ENCODE data around the gene AXIN1. TPM values are rescaled to one million over a fixed set of nuclear protein-coding genes. Genes with fewer than 3 reads are reported as not detected.
"Not testable (repeated sequence)": the region's sequence is repeated elsewhere in the genome, so short reads cannot be mapped to it uniquely, and the experiment has no call there.

AXIN1 gene
- total RNA-seq, 1 donor from 2014 or later: 19.6 TPM

DNA sequence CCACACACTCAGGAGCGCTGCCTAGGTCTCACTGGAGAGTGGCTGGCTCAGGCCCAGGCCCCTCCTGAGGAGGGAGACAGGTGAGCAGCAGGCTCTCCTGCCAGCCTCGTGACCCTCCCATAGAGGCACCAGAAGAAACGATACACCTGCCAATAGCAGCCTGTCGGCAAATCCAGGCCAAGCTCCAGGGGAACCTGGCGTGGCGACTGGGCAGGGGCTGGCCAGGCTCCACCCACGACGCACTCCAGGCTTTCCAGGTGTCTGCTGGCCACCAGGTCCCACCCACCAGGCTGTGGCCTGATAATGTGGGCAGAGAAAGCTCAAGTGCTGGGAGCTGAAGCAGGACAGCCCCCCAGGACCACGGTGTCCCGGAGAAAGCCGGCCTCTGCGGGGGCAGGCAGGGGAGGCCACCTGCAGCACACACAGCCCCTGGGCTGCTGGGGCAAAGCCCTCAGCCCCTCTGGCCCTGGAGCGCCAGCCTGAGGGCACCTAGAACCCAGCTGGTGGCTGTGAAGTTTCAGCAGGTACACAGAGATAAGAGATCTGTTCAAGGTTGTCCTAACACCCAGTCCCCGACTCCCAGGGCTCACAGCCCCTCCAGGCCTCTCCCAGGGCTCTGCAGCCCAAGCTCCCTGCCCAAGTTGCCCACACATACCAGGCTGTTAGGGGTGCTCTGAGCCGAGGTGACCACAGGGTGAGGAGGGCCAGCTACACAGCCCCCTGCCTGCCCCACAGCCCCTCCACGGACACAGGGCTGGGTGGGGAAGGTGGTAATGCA lies 26.8 kb upstream of the AXIN1 start:
- DNase-seq (ENCODE audit: low spot score): no peak
- H3K4me1 ChIP-seq: peaks cover 30% of the 10 kb centered on the region
- TF ChIP-seq CTCF (IDR thresholded peaks at IDR 0.05): no peak
- TF ChIP-seq EZH2phosphoT487 (IDR thresholded peaks at IDR 0.05): no peak
- TF ChIP-seq EZH2 (IDR thresholded peaks at IDR 0.05): no peak
- H3K4me2 ChIP-seq: peak overlapping the region; percentile 31
- peaks cover 13% of the 10 kb centered on the region for H3K27me3 Mint-ChIP-seq (ENCODE audit: insufficient read depth, low read depth)
- no peak overlapping the region for H3K27ac ChIP-seq
- H3K4me3 ChIP-seq: no peak overlapping the region
- peaks cover 50% of the 10 kb centered on the region for H4K20me1 ChIP-seq (ENCODE audit: low read depth)
- H3K79me2 ChIP-seq (ENCODE audit: low read depth): peaks cover 23% of the 10 kb centered on the region
- H3K4me1 Mint-ChIP-seq: peaks cover 27% of the 10 kb centered on the region
- H3K27ac Mint-ChIP-seq: no peak overlapping the region
- no peak overlapping the region for H2AFZ ChIP-seq (replicated peaks)
- no peaks in the 10 kb centered on the region for H3K36me3 ChIP-seq
- peaks cover 26% of the 10 kb centered on the region for H3K27me3 ChIP-seq
- peak overlapping the region; percentile 86 for H3K4me3 Mint-ChIP-seq
- no peaks in the 10 kb centered on the region for H3K9me3 Mint-ChIP-seq
- no peaks in the 10 kb centered on the region for H3K9me3 ChIP-seq (ENCODE audit: low read depth)
- no peaks in the 10 kb centered on the region for H3K36me3 Mint-ChIP-seq
- H3F3A ChIP-seq (ENCODE audit: low read depth): peaks cover 35% of the 10 kb centered on the region
- no peak overlapping the region for H3K9ac ChIP-seq

DNA sequence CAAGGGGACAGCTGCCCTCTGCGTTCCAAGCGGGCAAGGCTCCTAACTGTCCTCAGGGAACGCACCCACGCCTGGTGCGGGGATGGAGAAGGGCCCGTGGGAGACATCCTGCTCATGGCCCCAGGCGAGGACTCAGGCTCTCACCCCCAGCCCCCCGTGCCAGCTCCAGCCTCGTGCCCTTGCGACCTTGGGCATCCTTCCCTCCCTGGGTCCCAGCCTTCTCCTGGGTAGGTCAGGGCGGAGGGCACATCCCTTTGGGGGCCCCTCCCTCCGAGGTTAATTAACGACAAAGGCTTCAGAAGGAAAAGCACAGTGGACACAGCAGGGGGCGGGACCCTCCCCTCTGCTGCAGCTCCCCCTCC lies 26.3 kb upstream of the AXIN1 start:
- H3K27me3 Mint-ChIP-seq (ENCODE audit: insufficient read depth, low read depth): peaks cover 13% of the 10 kb centered on the region
- no peaks in the 10 kb centered on the region for H3K36me3 ChIP-seq
- H3K27ac Mint-ChIP-seq: no peak overlapping the region
- no peak overlapping the region for H2AFZ ChIP-seq (replicated peaks)
- peak overlapping the region; percentile 31 for H3K4me2 ChIP-seq
- H3K4me3 Mint-ChIP-seq: peak overlapping the region; percentile 38
- H3K4me3 ChIP-seq: no peak overlapping the region
- H3K27me3 ChIP-seq: peaks cover 20% of the 10 kb centered on the region
- DNase-seq (ENCODE audit: low spot score): no peak
- no peaks in the 10 kb centered on the region for H3K9me3 Mint-ChIP-seq
- H3F3A ChIP-seq (ENCODE audit: low read depth): peaks cover 30% of the 10 kb centered on the region
- H4K20me1 ChIP-seq (ENCODE audit: low read depth): peaks cover 45% of the 10 kb centered on the region
- TF ChIP-seq CTCF (IDR thresholded peaks at IDR 0.05): no peak
- no peak for TF ChIP-seq EZH2phosphoT487 (IDR thresholded peaks at IDR 0.05)
- no peak for TF ChIP-seq EZH2 (IDR thresholded peaks at IDR 0.05)
- no peaks in the 10 kb centered on the region for H3K9me3 ChIP-seq (ENCODE audit: low read depth)
- peaks cover 23% of the 10 kb centered on the region for H3K79me2 ChIP-seq (ENCODE audit: low read depth)
- no peak overlapping the region for H3K27ac ChIP-seq
- H3K4me1 ChIP-seq: peaks cover 27% of the 10 kb centered on the region
- peaks cover 21% of the 10 kb centered on the region for H3K4me1 Mint-ChIP-seq
- H3K9ac ChIP-seq: no peak overlapping the region
- H3K36me3 Mint-ChIP-seq: no peaks in the 10 kb centered on the region

- peaks cover 21% of the 10 kb centered on the region for H3K4me1 ChIP-seq
- not testable (repeated sequence) for H3K36me3 Mint-ChIP-seq; H3K4me3 ChIP-seq; H3K27ac ChIP-seq; H3K9ac ChIP-seq; DNase-seq (ENCODE audit: low spot score); H2AFZ ChIP-seq (replicated peaks); H3K27ac Mint-ChIP-seq; H3K9me3 ChIP-seq (ENCODE audit: low read depth); H3K36me3 ChIP-seq; H3K4me2 ChIP-seq; H3K9me3 Mint-ChIP-seq
- H3K79me2 ChIP-seq (ENCODE audit: low read depth): peaks cover 23% of the 10 kb centered on the region
- peak overlapping the region; percentile 38 for H3K4me3 Mint-ChIP-seq
- H3K27me3 Mint-ChIP-seq (ENCODE audit: insufficient read depth, low read depth): peaks cover 12% of the 10 kb centered on the region
- peaks cover 15% of the 10 kb centered on the region for H3K27me3 ChIP-seq
- H3K4me1 Mint-ChIP-seq: peaks cover 16% of the 10 kb centered on the region
- H3F3A ChIP-seq (ENCODE audit: low read depth): peaks cover 24% of the 10 kb centered on the region
- peaks cover 42% of the 10 kb centered on the region for H4K20me1 ChIP-seq (ENCODE audit: low read depth)
Measured at GRCh38 chr16:378113-378820, 25.7 kb upstream of the AXIN1 start.

All from neural progenitor cell (in vitro differentiated cells).